ENCODE data around the gene CTNNA2.

DNA sequence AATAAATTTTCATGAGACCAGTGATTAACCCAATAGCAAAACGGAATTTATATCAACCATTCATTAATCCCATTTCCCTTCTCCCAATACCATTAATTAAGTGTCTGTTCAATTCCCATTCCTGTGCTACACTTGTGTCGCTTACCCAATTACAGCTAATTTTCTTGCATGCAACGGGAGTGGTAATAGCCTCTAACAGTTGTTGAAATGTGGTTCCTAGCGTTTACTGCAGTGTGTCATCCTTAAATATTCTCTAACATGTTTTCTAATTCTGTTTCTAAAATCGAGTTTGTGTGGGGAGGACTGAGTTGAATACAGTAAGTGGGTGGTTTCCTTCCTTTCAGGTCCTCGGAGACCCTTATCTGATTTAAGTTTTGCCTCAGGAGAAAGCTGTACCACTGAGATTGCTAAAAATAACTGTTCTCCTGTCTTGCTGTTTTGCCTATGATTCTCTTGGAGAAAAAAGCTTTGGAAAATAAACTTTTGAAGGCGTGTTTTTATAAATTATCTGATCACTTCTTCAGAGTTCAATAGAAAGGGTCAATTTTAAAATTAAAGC is 851.0 kb downstream of the CTNNA2 start:
- TF ChIP-seq TAF1 (IDR thresholded peaks at IDR 0.05; ENCODE audit: borderline replicate concordance, insufficient read depth, low read length) (no peak), POLR2AphosphoS5 (IDR thresholded peaks at IDR 0.05; ENCODE audit: low read depth, low read length) (no peak), SIN3A (IDR thresholded peaks at IDR 0.05; ENCODE audit: borderline replicate concordance, insufficient read depth, low read length) (no peak)
- TF ChIP-seq, protein P1, sequence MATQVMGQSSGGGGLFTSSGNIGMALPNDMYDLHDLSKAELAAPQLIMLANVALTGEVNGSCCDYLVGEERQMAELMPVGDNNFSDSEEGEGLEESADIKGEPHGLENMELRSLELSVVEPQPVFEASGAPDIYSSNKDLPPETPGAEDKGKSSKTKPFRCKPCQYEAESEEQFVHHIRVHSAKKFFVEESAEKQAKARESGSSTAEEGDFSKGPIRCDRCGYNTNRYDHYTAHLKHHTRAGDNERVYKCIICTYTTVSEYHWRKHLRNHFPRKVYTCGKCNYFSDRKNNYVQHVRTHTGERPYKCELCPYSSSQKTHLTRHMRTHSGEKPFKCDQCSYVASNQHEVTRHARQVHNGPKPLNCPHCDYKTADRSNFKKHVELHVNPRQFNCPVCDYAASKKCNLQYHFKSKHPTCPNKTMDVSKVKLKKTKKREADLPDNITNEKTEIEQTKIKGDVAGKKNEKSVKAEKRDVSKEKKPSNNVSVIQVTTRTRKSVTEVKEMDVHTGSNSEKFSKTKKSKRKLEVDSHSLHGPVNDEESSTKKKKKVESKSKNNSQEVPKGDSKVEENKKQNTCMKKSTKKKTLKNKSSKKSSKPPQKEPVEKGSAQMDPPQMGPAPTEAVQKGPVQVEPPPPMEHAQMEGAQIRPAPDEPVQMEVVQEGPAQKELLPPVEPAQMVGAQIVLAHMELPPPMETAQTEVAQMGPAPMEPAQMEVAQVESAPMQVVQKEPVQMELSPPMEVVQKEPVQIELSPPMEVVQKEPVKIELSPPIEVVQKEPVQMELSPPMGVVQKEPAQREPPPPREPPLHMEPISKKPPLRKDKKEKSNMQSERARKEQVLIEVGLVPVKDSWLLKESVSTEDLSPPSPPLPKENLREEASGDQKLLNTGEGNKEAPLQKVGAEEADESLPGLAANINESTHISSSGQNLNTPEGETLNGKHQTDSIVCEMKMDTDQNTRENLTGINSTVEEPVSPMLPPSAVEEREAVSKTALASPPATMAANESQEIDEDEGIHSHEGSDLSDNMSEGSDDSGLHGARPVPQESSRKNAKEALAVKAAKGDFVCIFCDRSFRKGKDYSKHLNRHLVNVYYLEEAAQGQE (IDR thresholded peaks at IDR 0.05; ENCODE audit: insufficient read depth in 1 of 2, low read depth in 2 of 2, low read length in 2 of 2), result no peak
